HG03378 (cell line): Measurements from ENCODE around the gene EPDR1.
"Not testable (repeated sequence)": the region's sequence is repeated elsewhere in the genome, so short reads cannot be mapped to it uniquely, and the experiment has no call there.

Source experiments
- ATAC-seq: cut with Tn5 transposase; IDR thresholded peaks from one replicate; pipeline ENCODE4 v1.9.1; 2021; ENCODE audit warnings: mild to moderate bottlenecking, moderate library complexity; ENCODE audit not compliant: unreplicated experiment

The EPDR1 gene

DNA sequence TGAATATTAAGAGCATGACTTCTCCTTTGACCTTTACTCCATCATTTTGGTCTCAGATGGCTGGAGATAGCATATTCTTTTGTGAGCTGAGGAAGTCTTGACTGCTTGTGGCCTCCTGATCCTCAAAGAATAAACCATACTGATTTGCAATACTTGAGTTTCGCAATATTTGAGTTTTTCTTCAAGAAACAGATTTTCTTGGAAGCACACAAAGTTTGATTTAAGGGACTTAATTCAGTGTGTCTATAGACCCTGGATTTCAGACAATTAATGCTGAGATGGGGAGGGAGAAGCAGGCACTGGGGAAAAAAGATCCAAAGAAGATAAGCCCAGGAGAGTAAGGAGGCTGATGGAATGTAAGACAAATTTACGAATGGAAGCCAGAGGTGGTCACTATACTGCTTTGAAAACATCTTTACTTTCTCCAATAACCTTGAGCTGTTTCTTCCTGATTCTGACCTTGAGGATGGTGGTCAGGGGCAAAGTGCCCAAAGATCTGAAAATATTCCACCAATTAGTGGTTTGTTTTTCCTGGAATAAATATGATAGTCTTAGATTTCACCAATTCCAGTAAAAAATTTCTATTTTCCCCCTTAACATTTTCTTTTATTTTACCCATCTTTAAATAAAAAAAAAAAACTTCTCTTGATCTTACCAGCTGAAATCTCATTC is 7.5 kb downstream of the EPDR1 start:
- ATAC-seq: no peak

DNA sequence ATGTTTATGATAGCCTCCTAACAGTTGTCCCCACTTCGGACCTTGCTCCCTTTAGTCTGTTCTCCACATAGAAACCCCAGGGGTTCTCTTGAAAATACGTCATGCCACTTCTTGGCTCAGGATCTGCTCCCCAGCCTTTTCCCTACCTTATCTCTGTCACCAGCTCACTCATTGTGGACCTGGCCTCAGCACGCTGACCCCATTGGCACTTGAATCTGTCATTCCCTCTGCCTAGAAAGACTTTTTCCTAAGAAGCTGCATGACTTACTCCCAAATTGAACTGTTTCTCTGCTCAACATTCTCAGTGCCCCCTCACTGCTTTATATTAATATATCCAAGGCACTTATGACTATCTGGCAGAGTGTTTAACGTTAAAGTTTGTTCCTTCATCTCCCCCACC is 8.4 kb downstream of the EPDR1 start:
- no peak for ATAC-seq

DNA sequence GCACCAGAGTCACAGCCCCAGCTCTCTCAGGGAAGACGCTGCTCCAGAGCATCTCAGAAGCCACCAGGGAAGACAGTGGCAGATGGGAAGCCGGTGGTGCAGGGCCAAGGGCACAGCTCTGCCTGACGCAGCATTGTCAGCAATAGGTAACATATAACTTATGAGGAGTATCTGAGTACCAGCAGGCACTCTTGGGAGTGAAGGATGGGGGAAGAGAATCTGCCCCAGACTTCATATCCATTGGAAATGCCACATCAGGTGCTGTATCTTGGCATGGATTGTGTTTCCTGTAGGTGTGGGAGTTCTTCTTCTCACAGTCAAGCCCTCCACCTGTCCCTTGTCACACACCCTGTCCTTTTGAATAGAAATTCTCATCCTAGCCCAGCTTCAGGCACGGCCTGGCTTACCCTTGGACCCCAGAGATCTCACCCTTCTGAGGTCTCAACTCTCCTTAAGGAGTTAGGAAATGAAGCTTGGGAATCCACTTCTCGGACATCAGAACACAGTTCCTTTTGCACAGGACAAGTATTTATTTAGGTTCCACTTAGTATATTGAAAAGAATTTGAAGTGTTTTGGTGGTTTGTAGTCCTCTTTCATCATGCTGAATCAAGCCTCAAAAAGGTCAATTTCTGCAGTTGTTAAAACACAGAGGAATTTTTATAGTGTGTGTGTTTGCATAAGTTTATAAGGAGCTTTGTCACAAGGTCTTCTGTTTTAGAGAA is 9.9 kb downstream of the EPDR1 start:
- ATAC-seq: no peak

DNA sequence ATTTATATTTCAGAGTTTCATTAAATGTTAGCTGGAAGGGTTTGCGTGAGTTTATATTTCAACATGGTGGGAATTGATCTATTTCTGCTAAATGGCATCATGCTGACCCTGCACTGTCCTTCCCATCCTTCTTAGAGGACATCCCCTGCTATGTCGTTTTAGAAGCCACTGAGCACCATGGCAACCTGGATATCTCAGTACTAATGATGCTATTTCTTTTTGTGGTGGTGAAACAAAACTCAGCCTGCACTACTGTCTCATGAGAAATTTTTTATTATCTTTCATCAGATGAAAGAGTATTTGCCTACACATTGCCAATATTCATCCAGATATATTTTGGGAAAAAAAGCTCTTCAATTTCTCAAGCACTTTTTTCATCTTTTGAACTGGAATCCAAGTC is 12.1 kb downstream of the EPDR1 start:
- ATAC-seq: no peak

DNA sequence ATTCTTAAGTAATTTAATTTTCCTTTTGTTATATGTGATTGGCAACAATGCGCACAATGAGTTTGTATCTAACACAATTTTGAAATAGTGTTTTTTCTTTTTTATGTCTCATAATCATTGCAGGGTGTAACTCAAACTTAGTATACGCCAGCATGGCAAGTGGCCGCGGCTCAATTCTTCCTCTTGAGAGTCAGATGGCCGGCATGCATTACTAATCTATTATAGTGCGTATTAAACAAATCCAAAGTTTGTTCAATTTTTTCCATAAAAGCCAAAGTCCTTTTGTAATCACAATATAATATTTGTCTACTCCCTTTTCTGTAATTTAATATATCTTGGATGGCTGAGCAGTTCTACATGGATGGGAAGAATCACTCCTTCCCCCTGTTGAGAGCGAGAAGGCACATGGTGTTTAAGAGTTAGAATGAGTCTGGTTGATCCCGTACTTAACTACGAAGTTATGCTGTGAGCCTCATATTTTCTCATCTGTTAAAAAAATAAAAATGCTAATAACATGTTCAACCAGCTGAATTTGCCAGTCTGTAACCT is 12.7 kb downstream of the EPDR1 start:
- ATAC-seq: no peak

DNA sequence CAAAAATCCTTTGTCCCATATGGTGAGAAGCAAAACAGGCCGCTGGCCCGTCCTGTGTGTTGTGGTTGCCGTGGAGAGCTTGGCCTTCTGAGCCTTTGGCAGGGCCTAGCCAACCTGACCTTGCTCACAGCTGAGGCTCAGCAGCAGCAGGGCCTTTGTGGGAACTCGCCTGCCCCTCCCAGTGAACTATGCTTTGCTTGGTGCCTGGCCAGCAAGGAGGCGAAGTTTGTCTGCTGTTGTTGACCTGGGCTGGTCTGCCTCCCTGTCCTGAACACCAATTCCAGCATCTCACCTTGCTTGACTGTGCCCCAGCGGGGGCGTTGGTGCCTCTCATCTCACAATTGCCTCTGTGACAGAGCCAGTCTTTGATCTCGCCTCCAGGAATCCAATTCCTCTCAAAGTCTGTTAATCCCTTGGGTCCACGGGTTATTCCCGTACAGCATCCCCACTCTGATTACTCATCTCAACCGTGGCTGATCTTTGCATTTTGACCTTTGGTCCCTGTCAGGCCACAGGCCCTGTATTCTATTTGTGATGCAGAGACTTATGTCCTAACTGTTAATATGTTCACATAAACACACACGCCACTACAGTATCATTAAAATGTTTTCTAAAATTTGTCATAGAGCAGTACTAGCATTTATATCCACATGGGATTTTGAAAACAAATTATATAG is 22.6 kb downstream of the EPDR1 start:
- ATAC-seq: no peak

DNA sequence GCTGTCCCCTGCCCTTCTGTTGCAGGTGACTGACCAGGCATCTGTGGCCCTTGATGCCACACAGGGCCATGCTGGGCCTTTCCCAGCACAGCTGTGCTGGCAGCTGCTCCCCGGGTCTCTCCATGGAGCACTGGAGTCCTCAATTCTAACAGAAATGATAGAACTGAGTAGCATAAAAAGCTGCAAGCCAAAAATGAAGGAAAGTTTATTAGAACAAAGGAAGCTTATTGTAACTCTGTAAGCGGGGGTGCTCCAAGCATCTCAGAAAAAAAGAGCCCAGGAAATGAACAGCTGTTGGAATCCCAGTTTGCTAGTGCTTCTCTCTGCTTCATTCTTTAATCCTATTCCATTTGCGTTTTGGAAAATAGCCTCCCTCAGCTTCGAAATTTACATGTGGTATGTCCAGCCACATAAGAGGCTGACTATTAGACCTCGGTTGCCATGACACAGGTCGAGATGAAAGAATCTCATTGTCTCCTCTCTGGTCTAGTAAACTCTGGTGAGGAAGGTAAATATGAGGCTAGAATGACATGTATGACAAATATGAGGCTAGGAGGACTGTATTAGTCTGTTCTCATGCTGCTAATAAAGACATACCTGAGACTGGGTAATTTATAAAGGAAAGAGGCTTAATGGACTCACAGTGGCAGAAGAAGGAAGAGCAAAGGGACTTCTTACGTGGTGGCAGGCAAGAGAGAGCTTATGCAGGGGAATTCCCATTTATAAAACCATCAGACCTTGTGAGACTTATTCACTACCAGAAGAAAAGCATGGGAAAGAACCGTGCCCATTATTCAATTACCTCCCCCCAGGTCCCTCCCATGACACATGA is 23.7 kb downstream of the EPDR1 start:
- ATAC-seq: no peak

DNA sequence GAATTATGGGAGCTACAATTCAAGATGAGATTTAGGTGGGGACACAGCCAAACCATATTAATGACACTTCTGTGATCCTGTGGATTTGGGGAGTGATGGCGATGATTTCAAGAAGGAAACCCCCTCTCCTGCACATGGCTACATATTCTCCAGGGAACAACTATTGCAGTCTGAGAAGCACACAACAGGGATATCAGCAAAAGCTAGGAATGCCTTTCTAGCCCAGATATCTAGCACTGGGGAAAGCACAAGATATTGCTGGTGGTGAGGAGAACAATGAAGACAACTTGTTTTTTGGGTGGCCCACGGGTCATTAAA is 24.3 kb downstream of the EPDR1 start:
- ATAC-seq: no peak

DNA sequence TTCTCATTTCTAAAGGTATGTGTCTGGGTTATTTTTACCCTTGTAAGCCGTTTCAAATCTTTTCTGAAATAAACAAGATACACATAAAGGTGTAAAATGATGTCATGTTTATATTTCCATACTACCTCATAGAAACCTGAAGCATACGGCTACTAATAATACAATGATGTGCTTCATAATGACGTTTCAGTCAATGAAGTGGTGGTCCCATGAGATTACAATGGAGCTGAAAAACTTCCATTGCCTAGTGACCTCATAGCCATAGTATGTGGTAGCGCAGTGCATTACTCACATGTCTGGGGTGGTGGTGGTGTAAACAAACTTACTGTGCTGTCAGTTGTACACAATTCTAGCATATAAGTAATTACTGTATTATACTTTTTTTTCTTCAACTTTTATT is 24.9 kb downstream of the EPDR1 start:
- no peak for ATAC-seq

DNA sequence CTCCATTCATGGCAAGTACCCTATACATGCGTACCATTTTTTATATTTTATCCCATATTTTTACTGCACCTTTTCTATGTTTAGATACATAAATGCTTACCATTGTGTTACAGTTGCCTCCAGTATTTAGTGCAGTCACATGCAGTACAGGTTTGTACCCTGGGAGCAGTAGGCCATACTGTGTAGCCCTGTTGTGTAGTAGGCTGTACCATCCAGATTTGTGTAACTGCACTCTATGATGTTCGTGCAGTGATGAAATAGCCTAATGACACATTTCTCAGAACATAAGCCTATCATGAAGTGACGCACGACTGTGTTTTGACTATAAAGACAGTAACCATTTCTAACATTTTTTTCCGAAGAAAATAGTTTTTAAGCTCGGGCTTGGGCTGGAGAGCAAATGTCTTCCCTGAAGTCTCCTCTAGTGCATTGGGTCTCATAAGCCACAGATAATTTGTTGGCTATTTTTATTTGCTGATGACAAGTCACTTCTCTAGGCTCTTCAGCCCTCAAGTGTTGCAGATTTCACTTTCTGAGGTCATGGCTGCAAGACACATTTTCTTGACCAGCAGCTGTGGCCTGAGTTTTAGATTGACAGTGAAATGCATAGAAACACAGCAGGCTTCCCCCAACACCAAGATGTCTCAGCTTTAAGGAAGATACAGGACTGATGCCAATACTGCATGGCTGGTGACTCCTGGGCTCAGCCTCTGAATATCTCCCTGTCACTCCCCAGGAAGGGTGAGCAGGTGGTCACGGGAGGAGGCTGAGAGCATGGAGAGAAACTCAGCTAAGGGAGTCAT is 26.9 kb downstream of the EPDR1 start:
- no peak for ATAC-seq

DNA sequence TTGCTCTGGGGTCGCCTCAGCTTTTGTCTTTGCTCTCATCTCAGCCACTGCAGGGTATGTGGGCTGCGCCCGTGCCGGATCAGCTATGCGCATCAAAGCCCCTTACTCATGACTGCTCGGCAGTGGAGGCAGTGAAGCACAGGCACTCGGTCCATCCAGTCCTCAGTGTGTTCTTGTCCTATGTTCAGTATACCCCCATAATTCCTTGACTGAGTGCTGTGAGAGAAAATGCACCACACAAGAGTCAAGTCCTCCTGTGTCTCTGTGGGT is 27.4 kb downstream of the EPDR1 start:
- no peak for ATAC-seq

DNA sequence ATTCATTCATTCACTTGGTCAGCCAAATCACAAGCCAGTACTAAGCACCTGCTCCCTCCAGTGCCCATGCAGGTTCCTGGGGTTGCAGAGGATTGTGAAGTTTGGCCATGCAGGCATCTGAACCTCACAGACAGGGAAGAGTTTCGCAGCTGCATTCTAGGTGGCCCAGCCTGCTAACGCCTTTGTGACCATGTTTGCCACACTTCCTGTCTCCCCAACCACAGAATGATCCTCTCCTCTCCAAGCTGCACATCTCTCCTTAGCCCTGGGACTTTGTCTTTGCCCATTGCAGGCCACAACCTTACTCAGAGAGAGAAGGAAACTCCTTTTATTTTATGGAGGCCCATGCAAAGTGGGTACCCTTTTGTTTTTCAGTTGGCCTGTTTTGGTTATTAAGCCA is 31.8 kb downstream of the EPDR1 start:
- no peak for ATAC-seq

DNA sequence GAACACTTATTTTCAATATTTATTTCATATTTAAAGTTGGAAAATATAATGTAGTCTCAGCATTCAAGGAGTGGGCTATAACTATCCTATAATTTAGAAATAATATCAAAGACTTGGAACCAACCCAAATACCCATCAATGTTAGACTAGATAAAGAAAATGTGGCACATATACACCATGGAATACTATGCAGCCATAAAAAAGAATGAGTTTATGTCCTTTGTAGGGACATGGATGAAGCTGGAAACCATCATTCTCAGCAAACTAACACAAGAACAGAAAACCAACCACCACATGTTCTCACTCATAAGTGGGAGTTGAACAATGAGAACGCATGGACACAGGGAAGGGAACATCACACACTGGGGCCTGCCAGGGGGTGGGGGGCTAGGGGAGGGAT is 33.8 kb downstream of the EPDR1 start:
- not testable (repeated sequence) for ATAC-seq

DNA sequence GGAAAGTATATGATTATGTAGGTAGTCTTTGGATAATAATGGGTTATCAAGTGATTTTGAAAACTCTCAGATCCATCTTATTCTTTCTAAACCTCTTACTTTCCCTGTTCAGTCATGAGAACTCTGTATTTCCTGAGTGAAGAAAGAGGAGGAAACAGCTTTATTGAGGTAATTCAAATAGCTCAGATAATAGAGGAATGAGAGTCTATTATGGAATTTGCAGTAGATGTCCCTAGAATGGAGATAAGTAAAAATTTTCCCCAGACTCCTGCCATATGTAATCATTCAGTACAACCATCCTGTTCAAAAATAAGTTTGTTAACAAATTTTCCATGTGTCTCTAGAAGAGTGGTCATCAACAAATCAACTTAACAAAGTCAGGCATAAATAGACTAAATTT is 36.4 kb downstream of the EPDR1 start:
- no peak for ATAC-seq

DNA sequence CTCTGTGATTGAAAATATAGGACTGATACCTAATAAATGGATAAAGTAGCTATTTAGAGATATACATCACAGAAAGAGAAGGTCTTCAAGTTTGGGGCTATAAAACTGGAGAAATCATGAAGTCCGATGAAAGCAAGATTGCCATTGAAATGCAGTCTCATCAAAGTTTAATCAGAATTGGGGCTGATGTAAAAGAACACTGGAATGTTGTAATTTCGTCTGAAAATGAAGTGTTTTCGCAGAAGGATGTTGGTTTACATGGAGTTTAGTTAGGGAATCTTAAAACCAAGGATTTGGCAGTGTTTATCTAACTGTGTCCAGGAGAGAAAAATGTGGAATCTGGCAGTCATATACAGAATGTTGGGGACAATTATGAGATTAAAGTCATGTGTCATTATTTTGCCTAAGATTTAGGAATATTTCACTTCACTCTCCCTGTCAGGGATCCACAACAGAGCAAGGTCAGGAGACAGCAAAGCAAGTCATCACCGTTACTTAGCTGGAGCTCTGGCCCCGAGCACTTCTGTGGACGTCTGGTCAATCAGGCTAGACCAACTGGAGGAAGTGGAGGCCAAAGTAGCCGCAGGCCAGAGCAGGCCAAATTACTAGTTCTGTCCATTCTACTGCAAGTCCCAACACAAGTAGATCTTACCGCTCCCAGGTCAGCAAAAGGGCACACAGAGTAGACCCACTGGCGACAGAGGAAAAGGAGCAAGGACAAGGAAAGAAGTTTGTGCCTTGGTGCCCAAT is 37.0 kb downstream of the EPDR1 start:
- ATAC-seq: no peak

DNA sequence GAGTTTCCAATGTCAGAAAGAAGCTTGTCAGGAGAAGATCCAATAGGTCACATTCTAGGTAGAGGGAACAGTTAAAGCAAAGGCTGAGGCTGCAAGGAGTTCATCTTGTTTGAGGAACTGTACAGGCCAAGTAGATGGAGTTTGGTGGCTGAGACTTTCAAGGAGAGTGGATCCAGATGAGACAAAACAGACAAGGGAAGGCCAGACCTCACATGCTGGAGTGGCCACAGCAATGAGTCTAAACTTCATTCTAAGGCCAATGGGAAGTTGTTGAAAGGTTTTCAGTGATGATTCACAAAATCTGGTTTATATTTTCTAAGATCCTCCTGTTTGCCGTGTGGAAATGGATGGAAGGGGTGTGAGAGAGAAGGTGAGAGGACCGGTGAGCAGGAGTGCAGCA is 40.0 kb downstream of the EPDR1 start:
- ATAC-seq: no peak

DNA sequence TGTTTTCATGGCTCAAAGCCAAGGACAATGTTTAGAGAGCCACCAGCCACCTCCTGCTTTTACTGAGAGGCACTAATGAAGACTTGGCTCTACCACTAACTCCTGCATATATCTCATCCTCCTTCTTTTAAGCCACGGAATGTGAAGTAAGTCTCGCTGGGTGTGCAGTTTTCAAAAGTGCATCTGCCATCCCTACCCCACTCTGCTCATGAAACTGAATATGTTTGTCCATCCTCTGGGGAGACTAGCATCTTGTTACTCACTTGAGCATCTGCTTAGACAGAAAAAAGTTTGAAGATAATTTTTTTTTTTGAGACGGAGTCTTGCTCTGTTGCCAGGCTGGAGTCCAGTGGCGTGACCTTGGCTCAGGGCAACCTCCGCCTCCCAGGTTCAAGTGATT is 40.8 kb downstream of the EPDR1 start:
- ATAC-seq: no peak

DNA sequence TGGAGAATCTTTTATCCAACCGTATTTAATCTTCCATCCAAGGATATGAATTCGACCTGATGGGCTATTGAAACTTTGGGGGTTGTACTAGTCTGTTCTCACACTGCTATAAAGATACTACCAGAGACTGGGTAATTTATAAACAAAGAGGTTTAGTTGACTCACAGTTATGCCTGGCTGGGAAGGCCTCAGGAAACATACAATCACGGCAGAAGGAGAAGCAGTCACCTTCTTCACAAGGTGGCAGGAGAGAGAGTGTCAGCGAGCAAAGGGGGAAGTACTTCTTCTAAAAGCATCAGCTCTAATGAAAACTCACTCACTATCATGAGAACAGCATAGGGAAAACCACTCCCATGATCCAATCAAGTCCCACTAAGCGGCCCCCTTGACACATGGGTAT is 43.8 kb downstream of the EPDR1 start:
- ATAC-seq: no peak

DNA sequence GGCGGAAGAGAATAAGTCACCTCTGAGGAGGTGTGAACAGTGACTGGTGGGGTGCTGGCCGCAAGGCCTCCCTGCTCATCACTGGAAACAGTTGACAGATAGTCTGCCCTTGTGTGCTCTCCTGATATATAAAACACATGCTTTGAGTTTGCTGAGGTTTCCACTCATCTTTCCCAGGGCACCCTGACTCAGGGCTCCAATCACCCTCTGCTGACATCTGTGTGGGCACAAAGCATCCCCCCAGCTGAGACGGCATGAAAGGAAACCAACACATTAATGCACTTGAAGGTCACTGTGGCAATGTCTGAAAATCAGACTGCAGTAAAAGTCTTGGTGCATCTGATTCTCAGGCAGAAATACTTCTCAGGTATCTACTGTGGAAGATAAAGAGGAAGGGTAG is 49.8 kb downstream of the EPDR1 start:
- no peak for ATAC-seq

DNA sequence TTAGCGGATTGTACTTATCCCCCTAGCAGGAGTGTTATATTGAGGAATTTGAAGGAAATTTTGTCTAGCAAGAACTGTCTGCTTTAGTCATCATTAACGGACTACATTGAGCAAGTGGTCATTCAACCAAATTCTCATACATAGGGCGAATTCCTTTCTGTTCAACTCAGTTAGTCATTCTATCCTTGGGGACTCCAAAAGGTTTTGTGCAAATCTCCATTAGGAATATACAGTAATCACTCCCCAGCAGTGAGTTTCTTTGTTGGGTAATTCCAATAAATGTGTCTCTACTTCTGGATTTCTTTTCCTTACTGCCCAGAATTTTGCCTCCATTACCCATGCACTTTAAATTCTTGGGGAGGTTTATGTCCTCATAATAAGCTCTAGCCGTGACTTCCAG is 51.1 kb downstream of the EPDR1 start:
- ATAC-seq: no peak
